ENCODE results near the gene CLASP1. TPM values are rescaled to one million over a fixed set of nuclear protein-coding genes. Genes with fewer than 3 reads are reported as not detected.

Gene CLASP1
- total RNA-seq, 1 donor = 46.0 TPM

DNA sequence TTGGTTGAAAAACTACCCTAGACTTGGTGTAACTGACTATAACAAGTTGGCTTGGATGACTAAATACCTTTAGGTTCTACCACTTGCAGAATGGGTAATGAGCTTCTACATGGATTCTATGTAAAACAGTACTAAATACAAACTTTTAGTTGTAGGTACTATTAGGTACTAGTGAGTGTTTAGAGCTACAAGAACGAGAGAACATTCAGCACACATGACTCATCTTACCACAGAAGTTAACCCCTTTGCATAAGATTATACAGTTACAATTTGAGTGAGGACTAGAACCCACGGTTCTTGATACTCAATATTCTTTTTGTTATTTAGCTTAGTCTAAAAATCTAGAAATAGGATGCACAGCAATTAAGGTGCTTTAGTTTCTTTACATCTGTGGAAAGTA lies 262.6 kb downstream of the CLASP1 start:
- no peaks in the 10 kb centered on the region for H4K20me1 ChIP-seq (ENCODE audit: insufficient read depth, low read length)
- no peak for DNase-seq (ENCODE audit: insufficient read length, low spot score, missing footprints)
- H3K4me1 ChIP-seq (ENCODE audit: insufficient read depth, low read length) = peaks cover 12% of the 10 kb centered on the region
- no peak overlapping the region for H3K4me2 ChIP-seq (ENCODE audit: insufficient read depth, low read length)
- no peak overlapping the region for H3K4me3 ChIP-seq (ENCODE audit: insufficient read depth, low read length)
- H3K79me2 ChIP-seq (ENCODE audit: insufficient read depth, low read length) = no peaks in the 10 kb centered on the region
- no peak for TF ChIP-seq CTCF (IDR thresholded peaks at IDR 0.05; ENCODE audit: extremely low read depth, low read depth, low read length)
- H3K27ac ChIP-seq (ENCODE audit: low read depth, low read length) = no peak overlapping the region
- H2AFZ ChIP-seq (ENCODE audit: low read length) = no peak overlapping the region
- H3K36me3 ChIP-seq (ENCODE audit: insufficient read depth, low read length) = peaks cover 32% of the 10 kb centered on the region
- no peaks in the 10 kb centered on the region for H3K27me3 ChIP-seq (ENCODE audit: insufficient read depth, low read length)
- no peaks in the 10 kb centered on the region for H3K9me3 ChIP-seq (ENCODE audit: low read depth, low read length)

DNA sequence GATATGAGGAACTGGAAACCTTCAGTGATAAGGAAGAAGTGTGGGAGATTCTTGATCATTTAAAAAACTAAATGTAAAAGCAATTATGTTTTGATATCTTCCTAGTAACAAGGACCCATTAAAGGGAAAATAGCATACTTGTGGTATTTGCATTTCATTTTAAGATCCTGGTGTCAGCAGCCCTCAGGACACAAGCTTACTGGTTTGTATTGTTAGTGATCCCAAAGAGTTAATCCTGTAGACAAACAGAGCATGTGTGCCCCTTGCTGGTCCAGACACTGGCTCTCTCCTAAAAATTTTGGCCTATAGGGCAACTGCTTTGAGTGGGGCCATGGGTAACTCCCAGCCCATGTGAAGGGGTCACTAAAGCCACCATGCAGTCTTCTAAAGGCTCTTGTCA lies 263.2 kb downstream of the CLASP1 start:
- H3K27ac ChIP-seq (ENCODE audit: low read depth, low read length) = no peak overlapping the region
- peaks cover 12% of the 10 kb centered on the region for H3K4me1 ChIP-seq (ENCODE audit: insufficient read depth, low read length)
- H3K4me3 ChIP-seq (ENCODE audit: insufficient read depth, low read length) = no peak overlapping the region
- H3K36me3 ChIP-seq (ENCODE audit: insufficient read depth, low read length) = peaks cover 36% of the 10 kb centered on the region
- DNase-seq (ENCODE audit: insufficient read length, low spot score, missing footprints) = no peak
- no peak overlapping the region for H2AFZ ChIP-seq (ENCODE audit: low read length)
- H3K27me3 ChIP-seq (ENCODE audit: insufficient read depth, low read length) = no peaks in the 10 kb centered on the region
- no peaks in the 10 kb centered on the region for H4K20me1 ChIP-seq (ENCODE audit: insufficient read depth, low read length)
- no peak overlapping the region for H3K4me2 ChIP-seq (ENCODE audit: insufficient read depth, low read length)
- TF ChIP-seq CTCF (IDR thresholded peaks at IDR 0.05; ENCODE audit: extremely low read depth, low read depth, low read length) = no peak
- H3K9me3 ChIP-seq (ENCODE audit: low read depth, low read length) = no peaks in the 10 kb centered on the region
- H3K79me2 ChIP-seq (ENCODE audit: insufficient read depth, low read length) = no peaks in the 10 kb centered on the region

DNA sequence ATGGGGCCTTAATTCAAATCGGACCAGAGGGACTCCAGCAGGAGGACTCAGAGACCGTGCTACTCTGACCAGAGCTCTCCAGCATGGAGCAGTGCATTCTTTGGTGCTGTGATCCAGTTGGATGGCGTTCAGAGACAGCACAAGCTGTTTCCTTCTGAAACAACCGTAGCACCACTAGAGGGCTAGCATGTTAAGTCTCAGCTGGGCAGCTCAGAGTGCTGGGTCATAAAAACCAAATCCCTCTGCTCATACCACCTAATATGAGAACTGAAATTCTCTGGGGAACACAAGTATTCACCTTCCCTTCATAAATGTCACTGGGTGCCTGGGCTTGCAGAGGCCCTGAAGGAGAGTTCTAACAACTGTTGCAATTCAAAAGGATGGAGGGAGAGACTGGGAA lies 266.5 kb downstream of the CLASP1 start:
- no peak overlapping the region for H3K4me3 ChIP-seq (ENCODE audit: insufficient read depth, low read length)
- no peak for DNase-seq (ENCODE audit: insufficient read length, low spot score, missing footprints)
- no peaks in the 10 kb centered on the region for H3K9me3 ChIP-seq (ENCODE audit: low read depth, low read length)
- H3K4me1 ChIP-seq (ENCODE audit: insufficient read depth, low read length) = peaks cover 10% of the 10 kb centered on the region
- no peaks in the 10 kb centered on the region for H3K79me2 ChIP-seq (ENCODE audit: insufficient read depth, low read length)
- no peaks in the 10 kb centered on the region for H4K20me1 ChIP-seq (ENCODE audit: insufficient read depth, low read length)
- H3K36me3 ChIP-seq (ENCODE audit: insufficient read depth, low read length) = peaks cover 41% of the 10 kb centered on the region
- H3K4me2 ChIP-seq (ENCODE audit: insufficient read depth, low read length) = no peak overlapping the region
- no peak overlapping the region for H2AFZ ChIP-seq (ENCODE audit: low read length)
- TF ChIP-seq CTCF (IDR thresholded peaks at IDR 0.05; ENCODE audit: extremely low read depth, low read depth, low read length) = peak; percentile 39
- no peaks in the 10 kb centered on the region for H3K27me3 ChIP-seq (ENCODE audit: insufficient read depth, low read length)
- no peak overlapping the region for H3K27ac ChIP-seq (ENCODE audit: low read depth, low read length)

DNA sequence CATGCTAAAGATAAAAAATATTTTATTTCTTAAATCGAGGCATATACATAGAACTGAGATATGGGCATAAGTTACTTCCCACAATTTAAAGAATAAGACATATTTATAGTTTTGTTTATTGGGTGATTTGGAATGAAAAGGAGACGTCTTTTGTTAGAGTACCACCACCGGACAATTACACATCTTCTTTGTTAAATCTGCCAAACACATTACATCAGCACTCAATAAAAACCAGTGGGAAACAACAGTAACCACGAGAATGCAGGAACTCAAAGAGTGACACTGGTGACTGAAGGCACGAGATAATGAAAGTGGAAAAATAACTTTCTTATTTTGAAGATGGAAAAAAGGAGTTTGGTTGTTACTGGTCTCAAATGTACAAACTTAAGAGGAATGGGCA lies 271.6 kb downstream of the CLASP1 start:
- DNase-seq (ENCODE audit: insufficient read length, low spot score, missing footprints) = no peak
- H3K27ac ChIP-seq (ENCODE audit: low read depth, low read length) = peak overlapping the region; percentile 61
- peak overlapping the region; percentile 10 for H3K4me2 ChIP-seq (ENCODE audit: insufficient read depth, low read length)
- peaks cover 18% of the 10 kb centered on the region for H3K4me1 ChIP-seq (ENCODE audit: insufficient read depth, low read length)
- no peak for TF ChIP-seq CTCF (IDR thresholded peaks at IDR 0.05; ENCODE audit: extremely low read depth, low read depth, low read length)
- no peak overlapping the region for H2AFZ ChIP-seq (ENCODE audit: low read length)
- H3K79me2 ChIP-seq (ENCODE audit: insufficient read depth, low read length) = no peaks in the 10 kb centered on the region
- peaks cover 28% of the 10 kb centered on the region for H3K36me3 ChIP-seq (ENCODE audit: insufficient read depth, low read length)
- H3K27me3 ChIP-seq (ENCODE audit: insufficient read depth, low read length) = no peaks in the 10 kb centered on the region
- H3K4me3 ChIP-seq (ENCODE audit: insufficient read depth, low read length) = no peak overlapping the region
- no peaks in the 10 kb centered on the region for H3K9me3 ChIP-seq (ENCODE audit: low read depth, low read length)
- H4K20me1 ChIP-seq (ENCODE audit: insufficient read depth, low read length) = no peaks in the 10 kb centered on the region

Data from osteoblast (primary cell).